Uterus (tissue), 4 donors: ENCODE data around the gene MED16. TPM values are rescaled to one million over a fixed set of nuclear protein-coding genes. Genes with fewer than 3 reads are reported as not detected.
A peak's percentile ranks its signal among the peaks of the same experiment; 100 is the strongest.

Source experiments
- DNase-seq, 2 donors: peaks; one replicate each; pipeline ENCODE4 v3.0.0-alpha.2; 2019 to 2020
- H3K27ac ChIP-seq, 2 donors: fragments of 200-600 bp; sonication (generic); 1 replicate in 1 of 2; 2 replicates in 1 of 2; pipeline ENCODE4 v1.5.1; 2016 to 2018
- H3K27me3 ChIP-seq, 2 donors: fragments of 200-600 bp; sonication (generic); one replicate each; pipeline ENCODE4 v1.5.1; 2018 to 2019; ENCODE audit warnings: control low read depth in 1 of 2
- H3K36me3 ChIP-seq, 2 donors: fragments of 200-600 bp; sonication (generic); one replicate each; pipeline ENCODE4 v1.5.1; 2019; ENCODE audit warnings: control low read depth in 1 of 2
- H3K4me1 ChIP-seq, 2 donors: fragments of 200-600 bp; sonication (generic); one replicate each; pipeline ENCODE4 v1.5.1; 2018 to 2019; ENCODE audit warnings: control low read depth in 1 of 2
- H3K4me3 ChIP-seq, 2 donors: fragments of 200-600 bp; sonication (generic); 1 replicate in 1 of 2; 2 replicates in 1 of 2; pipeline ENCODE4 v1.5.1; 2018 to 2019; ENCODE audit warnings: mild to moderate bottlenecking in 1 of 2
- H3K9me3 ChIP-seq, 2 donors: fragments of 200-600 bp; sonication (generic); one replicate each; pipeline ENCODE4 v1.5.1; 2019; ENCODE audit warnings: control low read depth in 1 of 2
- POLR2A ChIP-seq, 2 donors: fragments of 450-650 bp; IDR thresholded peaks; one replicate each; pipeline ENCODE4 v1.6.1; 2016; ENCODE audit warnings: antibody characterized with exemption in 2 of 2, mild to moderate bottlenecking in 1 of 2, moderate library complexity in 1 of 2
- intact Hi-C: fragments of 100-400 bp; cut with DNase I; formaldehyde crosslinking; loops from one replicate; pipeline ENCODE4 v1.15.1; 2023; ENCODE audit warnings: low total_unique reads
- total RNA-seq, 4 donors: library from RNA; depleted of rRNA in 3 of 4; stranded (reverse); fragments of >200 nt in 3 of 4; gene quantifications; one replicate each; pipeline versions ENCODE4 v1.1.0 to v1.2.4, GENCODE V29; 2014 to 2023
- TF ChIP-seq, protein P1 (sequence below), 4 experiments: fragments of 200-600 bp in 2 of 4; fragments of 450-650 bp in 2 of 4; sonication (generic) in 2 of 4; IDR thresholded peaks; one replicate each; pipeline ENCODE4 v1.5.1; 2016 to 2019; ENCODE audit warnings: antibody characterized with exemption in 4 of 4, mild to moderate bottlenecking in 2 of 4, moderate library complexity in 1 of 4
- donor health status: DM: yes; HTN: yes; CAD: no.

Gene MED16
- total RNA-seq, 4 donors from 2014 or later: 12.0 to 69.1 (median 43.1) TPM

DNA sequence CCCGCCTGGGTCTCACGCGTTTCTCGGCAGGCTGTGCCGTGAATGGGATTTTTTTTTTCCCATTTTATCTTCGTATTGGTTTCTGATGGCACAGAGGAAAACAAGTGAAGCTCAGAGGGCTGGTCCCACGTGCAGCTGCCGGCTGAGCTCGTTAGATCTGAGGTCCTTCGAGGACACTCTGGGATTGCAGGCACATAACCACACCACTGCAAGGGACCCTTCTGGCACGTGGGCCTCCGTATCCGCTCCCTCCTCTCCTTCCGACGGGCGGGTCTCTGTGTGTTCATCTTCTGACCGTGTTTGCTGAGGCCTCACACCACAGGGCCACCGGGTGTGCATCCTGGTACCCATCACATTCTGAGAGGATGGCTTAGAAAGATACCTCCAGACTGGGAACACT lies 16.9 kb downstream of the MED16 start:
- intact Hi-C loops: no loop called here
- no peak for DNase-seq
- Histone ChIP-seq H3K4me3 (no peak overlapping the region), H3K4me1 (peaks cover 0 to 8% of the 10 kb centered on the region in 2 donors), H3K27me3 (no peaks in the 10 kb centered on the region), H3K27ac (no peak overlapping the region), H3K36me3 (no peaks in the 10 kb centered on the region), H3K9me3 (no peaks in the 10 kb centered on the region)
- TF ChIP-seq, protein P1, sequence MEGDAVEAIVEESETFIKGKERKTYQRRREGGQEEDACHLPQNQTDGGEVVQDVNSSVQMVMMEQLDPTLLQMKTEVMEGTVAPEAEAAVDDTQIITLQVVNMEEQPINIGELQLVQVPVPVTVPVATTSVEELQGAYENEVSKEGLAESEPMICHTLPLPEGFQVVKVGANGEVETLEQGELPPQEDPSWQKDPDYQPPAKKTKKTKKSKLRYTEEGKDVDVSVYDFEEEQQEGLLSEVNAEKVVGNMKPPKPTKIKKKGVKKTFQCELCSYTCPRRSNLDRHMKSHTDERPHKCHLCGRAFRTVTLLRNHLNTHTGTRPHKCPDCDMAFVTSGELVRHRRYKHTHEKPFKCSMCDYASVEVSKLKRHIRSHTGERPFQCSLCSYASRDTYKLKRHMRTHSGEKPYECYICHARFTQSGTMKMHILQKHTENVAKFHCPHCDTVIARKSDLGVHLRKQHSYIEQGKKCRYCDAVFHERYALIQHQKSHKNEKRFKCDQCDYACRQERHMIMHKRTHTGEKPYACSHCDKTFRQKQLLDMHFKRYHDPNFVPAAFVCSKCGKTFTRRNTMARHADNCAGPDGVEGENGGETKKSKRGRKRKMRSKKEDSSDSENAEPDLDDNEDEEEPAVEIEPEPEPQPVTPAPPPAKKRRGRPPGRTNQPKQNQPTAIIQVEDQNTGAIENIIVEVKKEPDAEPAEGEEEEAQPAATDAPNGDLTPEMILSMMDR (IDR thresholded peaks at IDR 0.05): no peak
- no peak for TF ChIP-seq POLR2A (IDR thresholded peaks at IDR 0.05)

DNA sequence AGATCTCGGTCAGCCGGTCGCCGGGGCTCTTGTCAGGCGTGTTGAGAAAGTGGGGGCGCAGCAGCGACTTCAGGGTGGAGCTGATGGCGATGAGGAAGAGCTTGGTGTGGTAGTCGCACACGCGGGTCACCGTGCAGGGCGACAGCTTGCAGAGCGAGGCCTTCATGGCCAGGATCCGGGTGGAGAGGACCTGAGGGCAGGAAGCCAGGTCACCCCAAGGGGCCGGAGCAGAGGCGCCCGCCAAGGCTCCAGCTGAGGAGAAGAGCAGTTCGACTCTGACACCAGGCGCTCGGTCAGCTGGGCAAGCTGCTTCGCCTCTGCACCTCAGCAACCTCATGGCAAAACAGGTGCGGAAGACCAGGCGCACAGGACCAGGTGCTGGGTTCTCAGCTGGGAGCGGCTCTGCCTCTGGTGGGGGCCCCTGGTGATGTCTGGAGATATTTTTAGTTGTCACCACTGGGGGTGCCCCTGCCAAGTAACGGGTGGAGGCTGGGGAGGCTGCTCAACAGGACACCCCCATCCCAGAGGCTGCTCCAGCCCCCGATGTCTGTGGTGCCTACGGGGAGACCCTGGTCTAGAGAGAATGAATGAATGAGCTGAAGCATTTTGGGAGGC lies 17.6 kb downstream of the MED16 start:
- Histone ChIP-seq H3K9me3 (no peaks in the 10 kb centered on the region), H3K4me3 (no peak overlapping the region), H3K36me3 (no peaks in the 10 kb centered on the region), H3K4me1 (peaks cover 0 to 8% of the 10 kb centered on the region in 2 donors), H3K27me3 (no peaks in the 10 kb centered on the region), H3K27ac (no peak overlapping the region)
- TF ChIP-seq POLR2A (IDR thresholded peaks at IDR 0.05): no peak
- DNase-seq: no peak
- intact Hi-C loops: no loop called here

DNA sequence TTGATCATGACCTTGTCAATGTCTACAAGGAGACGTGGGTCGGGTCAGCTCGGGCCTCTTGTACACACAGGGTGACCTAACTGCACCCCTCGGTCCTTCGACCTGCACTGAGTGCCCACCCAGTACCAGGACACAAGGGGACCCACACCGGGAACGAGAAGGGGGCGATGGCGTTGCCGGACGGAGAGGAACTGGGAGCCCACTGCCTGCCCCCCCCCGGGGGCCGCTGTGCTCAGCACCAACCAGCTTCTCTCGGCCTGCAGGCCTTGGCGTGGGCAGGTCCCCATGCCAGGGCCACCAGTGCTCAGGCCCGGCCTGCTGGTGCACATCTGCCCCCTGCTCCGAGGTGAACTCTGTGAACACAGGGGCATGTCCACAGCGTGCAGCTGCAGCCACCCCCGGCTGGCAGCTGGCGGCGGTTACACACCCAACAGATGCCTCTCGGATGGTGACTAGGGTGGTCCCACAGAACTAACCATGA lies 19.4 kb downstream of the MED16 start:
- intact Hi-C loops: no loop called here
- Histone ChIP-seq H3K4me3 (no peak overlapping the region), H3K4me1 (peaks cover 5 to 15% of the 10 kb centered on the region in 2 donors), H3K27me3 (no peaks in the 10 kb centered on the region), H3K27ac (no peak overlapping the region), H3K36me3 (no peaks in the 10 kb centered on the region), H3K9me3 (no peaks in the 10 kb centered on the region)
- TF ChIP-seq POLR2A (IDR thresholded peaks at IDR 0.05): no peak
- TF ChIP-seq, protein P1 (IDR thresholded peaks at IDR 0.05): no peak
- DNase-seq: no peak

DNA sequence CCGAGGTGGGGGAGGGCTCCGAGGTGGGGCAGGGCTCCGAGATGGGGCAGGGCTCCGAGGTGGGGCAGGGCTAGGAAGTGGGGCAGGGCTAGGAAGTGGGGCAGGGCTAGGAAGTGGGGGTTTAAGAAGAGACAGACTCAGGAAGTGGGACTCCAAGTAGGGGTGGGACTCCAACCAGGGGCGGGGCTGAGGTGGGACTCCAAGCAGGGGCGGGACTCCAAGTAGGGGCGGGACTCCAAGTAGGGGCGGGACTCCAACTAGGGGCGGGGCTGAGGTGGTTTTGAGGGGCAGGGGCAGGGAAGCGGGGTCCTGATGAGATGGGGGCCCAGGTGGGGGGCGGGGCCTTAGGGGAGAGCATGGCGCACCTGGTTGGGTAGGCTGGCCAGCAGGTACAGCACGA lies 19.9 kb downstream of the MED16 start:
- no peaks in the 10 kb centered on the region for H3K27me3 ChIP-seq
- no peak for TF ChIP-seq POLR2A (IDR thresholded peaks at IDR 0.05)
- TF ChIP-seq, protein P1 (IDR thresholded peaks at IDR 0.05): no peak
- H3K4me3 ChIP-seq: no peak overlapping the region
- H3K9me3 ChIP-seq: no peaks in the 10 kb centered on the region
- H3K4me1 ChIP-seq: peaks cover 5 to 17% of the 10 kb centered on the region in 2 donors
- H3K36me3 ChIP-seq: no peaks in the 10 kb centered on the region
- H3K27ac ChIP-seq: no peak overlapping the region
- DNase-seq: no peak
- intact Hi-C loops: no loop called here

DNA sequence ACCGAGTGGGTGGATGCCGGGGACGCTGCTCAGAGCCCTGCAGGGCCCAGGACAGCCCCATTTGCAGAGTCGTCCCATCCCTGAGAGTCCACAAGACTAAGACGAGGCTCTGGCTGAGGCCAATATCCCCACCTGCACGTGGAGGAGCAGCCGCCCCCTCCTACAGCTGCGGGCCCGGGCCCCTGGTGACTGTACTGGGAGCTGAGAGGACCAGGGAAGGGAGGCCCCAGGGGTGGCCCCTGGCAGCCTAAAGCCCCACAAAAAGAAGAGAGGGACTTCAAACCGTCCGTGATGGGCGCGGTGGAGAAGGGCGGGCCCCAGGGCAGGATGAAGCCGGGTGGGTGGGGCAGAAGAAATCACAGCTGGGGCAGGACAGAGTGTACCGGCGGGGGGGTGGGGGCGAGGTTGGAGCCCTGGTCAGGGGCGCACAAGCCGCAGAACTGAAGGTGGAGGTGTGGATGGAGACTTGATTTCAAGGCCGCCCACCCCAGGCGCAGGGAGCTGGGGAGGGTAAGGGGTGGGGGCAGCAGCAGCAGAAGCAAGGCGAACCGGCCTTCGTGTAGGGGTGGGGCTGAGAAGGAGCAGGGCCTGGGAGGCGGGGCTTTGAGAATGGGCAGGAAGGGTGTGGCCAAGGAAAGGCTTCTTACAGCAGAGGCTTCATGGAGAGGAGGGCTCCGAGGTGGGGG lies 20.6 kb downstream of the MED16 start:
- intact Hi-C loops: no loop called here
- Histone ChIP-seq H3K27me3 (no peaks in the 10 kb centered on the region), H3K27ac (peak overlapping the region; percentile 13 to 64), H3K4me1 (peaks cover 5 to 17% of the 10 kb centered on the region in 2 donors), H3K9me3 (no peaks in the 10 kb centered on the region), H3K4me3 (no peak overlapping the region), H3K36me3 (no peaks in the 10 kb centered on the region)
- DNase-seq: peak in 1 of 2 donors; percentile 52
- TF ChIP-seq, protein P1 (IDR thresholded peaks at IDR 0.05): no peak
- TF ChIP-seq POLR2A (IDR thresholded peaks at IDR 0.05): no peak
